HepG2 (cell line): ENCODE measurements around the gene KIF13A. TPM values are rescaled to one million over a fixed set of nuclear protein-coding genes. Genes with fewer than 3 reads are reported as not detected.

Source experiments
- ATF6 ChIP-seq: sonication (generic); formaldehyde crosslinking; conservative IDR thresholded peaks from 2 replicates; pipeline ENCODE4 v1.4.0; 2020; ENCODE audit warnings: missing genetic modification reagents
- ATF7 ChIP-seq, 2 experiments: fragments of 450-650 bp in 1 of 2; sonication (generic) in 1 of 2; formaldehyde crosslinking in 1 of 2; IDR thresholded peaks; 2 replicates each; pipeline versions ENCODE4 v1.4.0 to v1.6.1; 2016 to 2020; ENCODE audit warnings: antibody characterized with exemption in 1 of 2, mild to moderate bottlenecking in 1 of 2, missing genetic modification reagents in 1 of 2
- HNF1A ChIP-seq, 2 experiments: sonication (generic) in 1 of 2; formaldehyde crosslinking in 1 of 2; IDR thresholded peaks; 2 replicates each; pipeline versions ENCODE4 v1.4.0 to v1.6.1; 2016 to 2020; ENCODE audit warnings: borderline replicate concordance in 1 of 2, low read depth in 1 of 2, mild to moderate bottlenecking in 1 of 2, missing genetic modification reagents in 1 of 2
- JARID2 ChIP-seq: sonication (generic); formaldehyde crosslinking; IDR thresholded peaks from 2 replicates; pipeline ENCODE4 v1.8.1; 2023; ENCODE audit warnings: missing genetic modification reagents, inconsistent platforms; ENCODE audit not compliant: insufficient replicate concordance
- KDM1A ChIP-seq: IDR thresholded peaks from 2 replicates; pipeline ENCODE4 v1.6.1; 2016; ENCODE audit warnings: missing compliant biosample characterization
- KDM5A ChIP-seq: fragments of 200-600 bp; sonication (generic); IDR thresholded peaks from 2 replicates; pipeline ENCODE4 v1.7.0; 2018; ENCODE audit warnings: antibody characterized with exemption, mild to moderate bottlenecking, low read length, borderline replicate concordance
- KDM6A ChIP-seq: IDR thresholded peaks from 2 replicates; pipeline ENCODE4 v1.6.1; 2016; ENCODE audit warnings: low read depth
- NFIC ChIP-seq: IDR thresholded peaks from 2 replicates; pipeline ENCODE4 v1.6.1; 2012; ENCODE audit warnings: mild to moderate bottlenecking, low read length, inconsistent platforms
- PREB ChIP-seq: sonication (generic); formaldehyde crosslinking; IDR thresholded peaks from 2 replicates; pipeline ENCODE4 v1.4.0; 2020; ENCODE audit warnings: missing genetic modification reagents
- RBAK ChIP-seq: sonication (generic); formaldehyde crosslinking; IDR thresholded peaks from 2 replicates; pipeline ENCODE4 v1.5.1; 2020; ENCODE audit warnings: mild to moderate bottlenecking, missing genetic modification reagents
- RFXAP ChIP-seq: sonication (generic); formaldehyde crosslinking; IDR thresholded peaks from 2 replicates; pipeline ENCODE4 v1.4.0; 2020; ENCODE audit warnings: missing genetic modification reagents, borderline replicate concordance
- SKI ChIP-seq: fragments of 450-650 bp; IDR thresholded peaks from one replicate; pipeline ENCODE4 v1.6.1; 2018; ENCODE audit warnings: mild to moderate bottlenecking; ENCODE audit not compliant: partially characterized antibody
- SNAPC2 ChIP-seq: sonication (generic); formaldehyde crosslinking; IDR thresholded peaks from 2 replicates; pipeline ENCODE4 v1.8.1; 2022; ENCODE audit warnings: mild to moderate bottlenecking, missing genetic modification reagents
- THAP11 ChIP-seq: IDR thresholded peaks from 2 replicates; pipeline ENCODE4 v1.6.1; 2016; ENCODE audit warnings: missing biosample characterization, missing genetic modification reagents
- ZBTB1 ChIP-seq: sonication (generic); formaldehyde crosslinking; IDR thresholded peaks from 2 replicates; pipeline ENCODE4 v1.4.0; 2020; ENCODE audit warnings: missing genetic modification reagents, borderline replicate concordance
- ZMYM2 ChIP-seq: sonication (generic); formaldehyde crosslinking; IDR thresholded peaks from 2 replicates; pipeline ENCODE4 v1.8.0; 2022; ENCODE audit warnings: mild to moderate bottlenecking, missing genetic modification reagents
- ZNF430 ChIP-seq: sonication (generic); formaldehyde crosslinking; IDR thresholded peaks from 2 replicates; pipeline ENCODE4 v1.9.0; 2021; ENCODE audit warnings: mild to moderate bottlenecking, missing genetic modification reagents
- ZNF572 ChIP-seq: sonication (generic); formaldehyde crosslinking; IDR thresholded peaks from 2 replicates; pipeline ENCODE4 v1.5.1; 2020; ENCODE audit warnings: mild to moderate bottlenecking, missing genetic modification reagents
- ZNF672 ChIP-seq: sonication (generic); formaldehyde crosslinking; IDR thresholded peaks from 2 replicates; pipeline ENCODE4 v1.8.1; 2022; ENCODE audit warnings: missing genetic modification reagents
- polyA plus RNA-seq, 8 experiments: library from polyadenylated mRNA; depleted of rRNA in 3 of 8; stranded (reverse) in 7 of 8; unstranded in 1 of 8; fragments of >200 nt; fragmentation: Illumina TruSeq in 4 of 8; extraction: Trizol in 4 of 8; gene quantifications; 2 replicates each; pipeline versions ENCODE4 v1.2.1 to v1.2.3, GENCODE V29; 2011 to 2016; ENCODE audit warnings: low read depth in 4 of 8, missing spikeins in 1 of 8, mixed read lengths in 1 of 8; ENCODE audit not compliant: insufficient read depth in 1 of 8
- total RNA-seq, 5 experiments: library from RNA; depleted of rRNA; stranded (reverse); fragments of >200 nt; fragmentation: Illumina TruSeq; extraction: Trizol; gene quantifications; 2 replicates each; pipeline ENCODE4 v1.2.3, GENCODE V29; 2016; ENCODE audit warnings: low read depth in 1 of 5

Gene KIF13A
- total and polyA plus RNA-seq, 2 of the 13 experiments (the other 11 are each of a cell fraction or from before 2014, with no cell fraction given): 21.1 to 37.2 TPM

GRCh38 chr6:18034798-18035202, 47.4 kb upstream of the KIF13A start (continued):
- TF ChIP-seq PREB (CRISPR knock-in tag) (no peak), SKI (no peak), RFXAP (0 out of 2 replicates have a peak, but pooled peaks have one; percentile 35), ATF6 (CRISPR knock-in tag) (no peak), ZNF430 (CRISPR knock-in tag) (0 out of 2 replicates have a peak, but pooled peaks have one; percentile 23), SNAPC2 (CRISPR knock-in tag) (no peak), RBAK (CRISPR knock-in tag) (no peak), KDM5A (no peak), KDM6A (0 out of 2 replicates have a peak, but pooled peaks have one; percentile 16), JARID2 (CRISPR knock-in tag) (no peak), KDM1A (no peak), ZBTB1 (CRISPR knock-in tag) (no peak), ZNF672 (CRISPR knock-in tag) (no peak), ZMYM2 (CRISPR knock-in tag) (0 out of 2 replicates have a peak, but pooled peaks have one; percentile 30), NFIC (peak; percentile 55; the same call in 1 of the 2 replicates), ATF7 (IDR thresholded peaks at IDR 0.05) (peak; percentile 100), ATF7 (CRISPR knock-in tag; IDR thresholded peaks at IDR 0.05) (peak; percentile 98), HNF1A (IDR thresholded peaks at IDR 0.05; ENCODE audit: low read depth) (no peak), HNF1A (CRISPR knock-in tag; IDR thresholded peaks at IDR 0.05; ENCODE audit: borderline replicate concordance) (no peak), THAP11 (CRISPR knock-in tag) (peak; percentile 16; the same call in 1 of the 2 replicates), ZNF572 (CRISPR knock-in tag) (no peak)
